Measurements from ENCODE around the gene TGM3.

DNA sequence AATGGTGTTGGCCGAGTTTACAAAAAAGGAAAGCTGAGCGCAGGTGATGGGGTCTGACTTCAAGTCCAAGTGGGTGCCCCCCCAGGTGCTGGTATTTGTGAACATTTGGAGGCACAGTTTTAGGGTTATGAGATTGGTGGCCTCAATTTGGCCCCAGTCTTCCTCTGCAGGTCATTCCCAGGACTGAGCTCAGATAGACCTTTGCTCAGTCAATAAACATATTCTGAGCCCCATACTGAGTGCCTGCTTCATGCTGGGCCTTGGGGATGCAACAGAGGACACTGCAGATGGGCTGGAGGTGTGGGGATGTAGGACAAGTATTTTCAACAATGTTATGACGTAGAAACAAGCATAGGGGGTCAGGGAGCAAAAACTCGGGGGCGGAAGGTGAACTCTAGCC is 33.5 kb downstream of the TGM3 start:
- TF ChIP-seq, protein P1, sequence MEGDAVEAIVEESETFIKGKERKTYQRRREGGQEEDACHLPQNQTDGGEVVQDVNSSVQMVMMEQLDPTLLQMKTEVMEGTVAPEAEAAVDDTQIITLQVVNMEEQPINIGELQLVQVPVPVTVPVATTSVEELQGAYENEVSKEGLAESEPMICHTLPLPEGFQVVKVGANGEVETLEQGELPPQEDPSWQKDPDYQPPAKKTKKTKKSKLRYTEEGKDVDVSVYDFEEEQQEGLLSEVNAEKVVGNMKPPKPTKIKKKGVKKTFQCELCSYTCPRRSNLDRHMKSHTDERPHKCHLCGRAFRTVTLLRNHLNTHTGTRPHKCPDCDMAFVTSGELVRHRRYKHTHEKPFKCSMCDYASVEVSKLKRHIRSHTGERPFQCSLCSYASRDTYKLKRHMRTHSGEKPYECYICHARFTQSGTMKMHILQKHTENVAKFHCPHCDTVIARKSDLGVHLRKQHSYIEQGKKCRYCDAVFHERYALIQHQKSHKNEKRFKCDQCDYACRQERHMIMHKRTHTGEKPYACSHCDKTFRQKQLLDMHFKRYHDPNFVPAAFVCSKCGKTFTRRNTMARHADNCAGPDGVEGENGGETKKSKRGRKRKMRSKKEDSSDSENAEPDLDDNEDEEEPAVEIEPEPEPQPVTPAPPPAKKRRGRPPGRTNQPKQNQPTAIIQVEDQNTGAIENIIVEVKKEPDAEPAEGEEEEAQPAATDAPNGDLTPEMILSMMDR (IDR thresholded peaks at IDR 0.05) = no peak
- no peak for TF ChIP-seq ZFX (IDR thresholded peaks at IDR 0.05; ENCODE audit: borderline replicate concordance)
